GM21390 (cell line): ENCODE results near the gene GNB3.

Experiments used
- ATAC-seq: cut with Tn5 transposase; IDR thresholded peaks from one replicate; pipeline ENCODE4 v1.9.1; 2021; ENCODE audit not compliant: unreplicated experiment

Gene GNB3

GRCh38 chr12:6823182-6824084 is 17.3 kb upstream of the GNB3 start:
- no peak for ATAC-seq

GRCh38 chr12:6824085-6824775 is 16.5 kb upstream of the GNB3 start:
- ATAC-seq, result no peak

- ATAC-seq, result no peak
Observed at GRCh38 chr12:6824901-6825381, 15.8 kb upstream of the GNB3 start.

GRCh38 chr12:6825398-6826124 is 15.2 kb upstream of the GNB3 start:
- ATAC-seq, result no peak

GRCh38 chr12:6826125-6826733 is 14.5 kb upstream of the GNB3 start:
- ATAC-seq, result no peak

- ATAC-seq, result no peak
Observed at GRCh38 chr12:6826734-6827436, 13.8 kb upstream of the GNB3 start.

- ATAC-seq, result no peak
Observed at GRCh38 chr12:6827437-6827911, 13.3 kb upstream of the GNB3 start.

GRCh38 chr12:6827982-6828780 is 12.5 kb upstream of the GNB3 start, which contains the start of gene P3H3:
TSS of gene P3H3 (plus strand) at chr12:6828407. CDS start at chr12:6828441, 34 bp downstream.
- no peak for ATAC-seq

GRCh38 chr12:6828781-6829535 is 11.8 kb upstream of the GNB3 start:
- no peak for ATAC-seq

- no peak for ATAC-seq
Observed at GRCh38 chr12:6829536-6830220, 11.0 kb upstream of the GNB3 start.

- no peak for ATAC-seq
Observed at GRCh38 chr12:6830286-6830890, 10.3 kb upstream of the GNB3 start.

GRCh38 chr12:6830999-6831398 is 9.7 kb upstream of the GNB3 start:
- ATAC-seq, result no peak

- no peak for ATAC-seq
Observed at GRCh38 chr12:6831450-6831995, 9.2 kb upstream of the GNB3 start.

GRCh38 chr12:6832125-6832524 is 8.6 kb upstream of the GNB3 start:
- no peak for ATAC-seq

GRCh38 chr12:6833189-6833890 is 7.4 kb upstream of the GNB3 start:
- ATAC-seq, result no peak

GRCh38 chr12:6834254-6834653 is 6.5 kb upstream of the GNB3 start:
- no peak for ATAC-seq

GRCh38 chr12:6834873-6835272 is 5.9 kb upstream of the GNB3 start:
- ATAC-seq, result no peak
